ENCODE measurements around the gene PPM1F. TPM values are rescaled to one million over a fixed set of nuclear protein-coding genes. Genes with fewer than 3 reads are reported as not detected.
A peak's percentile ranks its signal among the peaks of the same experiment; 100 is the strongest.

PPM1F gene, protein sequence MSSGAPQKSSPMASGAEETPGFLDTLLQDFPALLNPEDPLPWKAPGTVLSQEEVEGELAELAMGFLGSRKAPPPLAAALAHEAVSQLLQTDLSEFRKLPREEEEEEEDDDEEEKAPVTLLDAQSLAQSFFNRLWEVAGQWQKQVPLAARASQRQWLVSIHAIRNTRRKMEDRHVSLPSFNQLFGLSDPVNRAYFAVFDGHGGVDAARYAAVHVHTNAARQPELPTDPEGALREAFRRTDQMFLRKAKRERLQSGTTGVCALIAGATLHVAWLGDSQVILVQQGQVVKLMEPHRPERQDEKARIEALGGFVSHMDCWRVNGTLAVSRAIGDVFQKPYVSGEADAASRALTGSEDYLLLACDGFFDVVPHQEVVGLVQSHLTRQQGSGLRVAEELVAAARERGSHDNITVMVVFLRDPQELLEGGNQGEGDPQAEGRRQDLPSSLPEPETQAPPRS
- 10 to 100 TPM; 34.8 to 38.5 (median 36.1) TPM for polyA plus RNA-seq (ENCODE audit: insufficient read length in 3 of 3)

- DNase-seq (ENCODE audit: low read depth in 3 of 3, low spot score in 2 of 3), result peak in 2 of 3 donors; percentile 59 to 68
These were observed at the start of gene PPM1F for GRCh38 chr22:21952586-21953571. TSS of gene PPM1F (minus strand) at chr22:21952848. CDS start at chr22:21946048, 6,800 bp downstream.

- DNase-seq (ENCODE audit: low read depth in 3 of 3, low spot score in 2 of 3), result no peak
These were observed 49.2 kb upstream of the PPM1F start for GRCh38 chr22:22001664-22002525.

DNA sequence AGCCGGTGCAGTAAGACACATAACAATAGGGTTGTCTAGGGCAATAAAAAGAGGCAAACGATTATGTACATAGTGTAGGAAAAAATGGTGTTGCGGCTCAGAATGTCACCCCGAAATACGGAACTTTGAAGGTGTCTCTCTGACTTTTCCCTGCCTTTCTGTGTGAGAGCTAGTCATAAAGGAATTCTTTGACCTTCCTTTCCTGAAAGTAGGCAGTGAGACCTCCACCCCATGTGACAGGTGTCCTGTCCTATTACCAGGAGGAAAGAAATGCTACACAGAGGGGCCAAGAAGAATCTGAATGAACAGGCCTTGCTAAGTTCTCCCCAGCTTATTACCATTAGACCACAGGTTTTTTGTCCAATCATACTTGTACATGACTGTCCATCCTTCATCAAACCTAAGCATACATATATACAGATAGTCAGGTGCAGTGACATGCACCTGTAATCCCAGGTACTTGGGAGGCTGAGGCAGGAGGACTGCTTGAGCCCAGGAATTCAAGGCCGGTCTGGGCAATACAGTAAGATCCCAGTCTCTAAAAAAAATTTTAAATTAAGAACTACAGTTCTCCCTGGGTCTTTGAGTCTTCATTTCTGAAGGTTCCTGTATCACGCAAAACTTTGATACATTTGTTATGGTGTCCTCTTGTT is 46.1 kb upstream of the PPM1F start:
- DNase-seq (ENCODE audit: low read depth in 3 of 3, low spot score in 2 of 3), result no peak

DNA sequence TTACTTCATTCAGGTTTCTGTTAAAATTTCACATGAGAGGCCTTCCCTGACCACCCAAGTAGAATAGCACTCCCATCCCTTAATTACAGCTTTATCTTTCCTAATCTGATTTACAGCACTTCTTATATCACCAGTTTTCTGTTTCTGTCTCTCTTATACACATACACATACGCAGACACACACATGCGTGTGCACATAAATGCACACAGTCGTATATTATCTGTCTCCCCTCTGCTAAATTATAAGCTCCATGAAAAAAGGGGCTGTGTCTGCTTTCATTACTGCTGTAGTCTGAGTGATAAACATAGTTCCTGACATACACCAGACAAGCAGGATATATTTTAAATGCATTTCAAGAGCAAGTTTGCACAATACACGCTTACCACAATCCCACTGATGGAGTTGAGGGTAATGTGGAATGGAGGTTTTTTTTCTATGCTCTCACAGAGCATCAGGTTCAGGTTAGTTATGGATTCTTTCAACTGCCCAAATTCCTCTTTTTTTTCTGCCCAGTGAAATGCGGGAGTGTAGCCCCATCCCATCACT is 43.6 kb upstream of the PPM1F start:
- DNase-seq (ENCODE audit: low read depth in 3 of 3, low spot score in 2 of 3), result no peak

DNA sequence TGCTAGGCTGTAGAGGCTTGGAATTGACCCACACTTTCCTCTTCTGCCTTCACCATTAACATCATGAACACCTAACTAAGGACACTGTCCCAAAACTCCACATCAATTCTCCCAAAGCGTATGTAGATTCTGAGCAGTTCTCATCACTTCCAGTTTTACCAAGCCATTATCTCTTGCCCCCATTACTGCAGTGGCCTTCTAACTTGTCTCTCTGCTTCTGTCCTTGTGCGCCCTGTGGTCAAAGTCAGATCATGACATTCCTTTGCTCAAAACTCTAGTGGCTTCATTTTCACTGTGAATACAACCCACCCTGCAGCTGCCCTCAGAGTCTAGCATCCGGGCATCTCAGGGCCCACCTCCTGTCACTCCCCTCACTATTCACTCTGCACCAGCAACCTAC is 43.0 kb upstream of the PPM1F start:
- DNase-seq (ENCODE audit: low read depth in 3 of 3, low spot score in 2 of 3), result no peak

DNA sequence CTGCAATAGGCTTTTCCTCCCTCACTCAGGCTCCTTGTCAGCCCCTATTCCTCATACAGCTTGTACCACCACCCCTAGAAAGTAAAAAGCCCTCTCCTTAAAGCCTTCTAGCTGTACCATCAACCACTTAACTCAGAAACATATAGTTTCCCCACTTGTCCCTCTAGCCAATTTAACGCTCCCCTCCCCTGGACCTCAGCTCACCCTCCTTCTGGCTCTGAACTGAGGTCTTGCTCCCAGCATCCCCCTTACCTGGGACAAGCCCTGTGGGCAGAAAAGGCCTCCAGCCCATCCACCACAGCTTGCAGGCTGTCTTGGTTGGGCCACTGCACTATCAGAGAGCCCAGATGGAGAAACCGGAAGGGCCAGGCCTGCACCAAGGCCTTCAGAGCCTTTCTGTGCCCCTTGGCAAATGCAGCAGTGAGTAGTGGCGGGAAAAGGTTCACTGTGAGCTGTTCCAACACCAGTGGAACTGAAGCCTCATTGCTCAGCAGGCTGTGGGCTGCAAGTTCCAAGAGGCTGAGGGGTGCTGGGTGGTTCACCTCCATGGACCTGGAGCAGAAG is 42.3 kb upstream of the PPM1F start:
- DNase-seq (ENCODE audit: low read depth in 3 of 3, low spot score in 2 of 3), result no peak

DNA sequence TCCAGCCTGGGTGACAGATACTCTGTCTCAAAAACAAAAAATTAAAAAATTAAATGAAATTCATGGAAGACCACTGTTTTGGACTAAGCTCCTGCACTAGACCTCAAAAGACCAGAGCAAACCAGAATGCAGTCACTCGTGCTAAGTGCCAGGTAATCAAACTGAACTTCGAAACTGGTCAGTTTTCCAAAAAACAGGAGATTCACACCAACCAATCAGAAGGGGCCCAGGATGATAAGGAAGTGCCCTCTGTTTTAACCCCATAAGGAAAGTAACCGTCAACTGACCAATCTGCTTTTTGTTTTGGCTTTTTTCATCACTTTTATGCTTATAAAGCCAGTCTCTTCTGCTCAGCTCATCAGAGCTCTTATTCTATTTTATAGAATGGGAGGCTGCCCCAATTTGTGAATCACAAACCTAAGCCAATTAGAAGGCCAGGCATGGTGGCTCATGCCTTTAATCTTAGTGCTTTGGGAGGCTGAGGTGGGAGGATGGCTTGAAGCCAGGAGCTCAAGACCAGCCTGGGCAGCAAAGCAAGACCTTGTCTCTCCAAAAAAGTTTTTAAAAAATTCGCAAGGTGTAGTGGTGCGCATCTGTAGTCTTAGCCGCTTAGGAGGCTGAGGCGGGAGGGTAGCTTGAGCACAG is 40.1 kb upstream of the PPM1F start:
- no peak for DNase-seq (ENCODE audit: low read depth in 3 of 3, low spot score in 2 of 3)

DNA sequence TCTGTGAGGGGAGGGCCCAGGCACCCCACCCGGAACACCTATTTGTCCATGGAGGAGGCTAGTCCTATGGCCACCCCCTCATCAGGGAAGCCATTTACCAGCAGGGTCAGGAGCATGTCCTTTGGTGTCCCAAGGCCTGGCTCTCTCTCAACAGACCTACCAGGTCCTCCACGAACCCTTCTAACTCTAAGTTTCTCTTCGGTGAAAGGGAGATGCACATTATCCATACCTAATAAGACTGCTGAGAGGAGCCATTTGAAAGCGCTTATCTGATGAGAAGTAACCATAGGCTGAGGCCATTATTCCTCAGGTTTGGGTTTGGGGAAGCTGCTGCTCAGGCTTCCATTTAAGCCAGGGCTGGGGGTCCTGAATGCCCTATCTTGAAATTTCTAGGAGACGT is 39.1 kb upstream of the PPM1F start:
- no peak for DNase-seq (ENCODE audit: low read depth in 3 of 3, low spot score in 2 of 3)

DNA sequence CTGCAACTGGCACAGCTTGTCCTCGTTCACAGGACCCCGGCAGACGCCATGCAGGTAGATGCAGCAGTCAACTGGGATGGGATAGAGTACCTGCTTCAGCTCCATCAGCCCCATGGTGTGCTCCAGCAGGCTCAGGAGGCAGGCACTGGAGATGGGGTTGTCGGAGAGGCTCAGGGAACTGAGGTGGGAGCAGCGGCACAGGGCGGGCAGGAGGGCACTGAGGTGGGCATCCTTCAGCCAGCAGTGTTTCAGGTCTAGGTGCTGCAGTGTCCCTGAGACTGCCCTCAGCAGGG is 38.6 kb upstream of the PPM1F start:
- DNase-seq (ENCODE audit: low read depth in 3 of 3, low spot score in 2 of 3), result no peak

DNA sequence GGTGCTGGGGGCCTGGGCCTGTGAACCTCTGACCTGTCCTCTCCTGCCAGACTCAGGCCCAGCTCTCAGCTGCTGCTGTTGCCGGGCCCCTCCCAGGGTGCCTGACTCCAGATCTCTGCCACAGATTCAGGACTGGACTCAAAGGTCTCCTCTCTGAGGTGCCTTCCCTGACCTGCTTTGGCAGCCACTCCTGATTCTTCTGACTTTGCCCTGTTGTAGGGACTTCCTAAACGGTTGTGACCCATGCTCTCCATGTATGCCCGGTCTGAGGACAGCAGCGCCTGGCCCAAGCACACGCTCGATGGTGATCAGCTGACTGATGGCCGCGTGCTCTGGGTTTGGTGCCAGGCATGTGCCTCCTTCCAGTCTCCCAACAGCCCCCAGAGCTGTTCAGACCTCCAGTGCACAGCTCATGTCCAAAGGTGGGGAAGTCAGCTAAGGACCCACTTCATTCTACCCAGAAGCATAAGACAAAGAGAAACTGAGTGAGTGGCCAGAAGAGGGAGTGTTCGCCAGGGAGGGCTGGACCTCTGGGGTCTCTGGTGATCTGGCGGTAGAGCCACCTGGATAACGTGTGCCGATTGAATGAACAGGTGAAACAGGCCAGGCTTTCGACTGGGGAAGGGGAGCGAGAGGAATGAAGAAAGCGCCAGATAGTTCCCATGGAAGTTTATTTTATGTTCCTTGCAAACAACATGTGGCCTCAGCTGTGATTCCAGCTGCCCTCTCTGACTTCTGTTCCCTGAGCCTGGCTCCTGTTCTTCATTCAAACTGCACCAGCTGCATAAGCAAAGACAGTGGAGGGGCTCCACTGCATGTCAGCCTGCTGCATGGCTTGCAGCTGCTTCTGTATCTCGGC is 38.0 kb upstream of the PPM1F start:
- no peak for DNase-seq (ENCODE audit: low read depth in 3 of 3, low spot score in 2 of 3)

- DNase-seq (ENCODE audit: low read depth in 3 of 3, low spot score in 2 of 3), result no peak
These were observed 36.4 kb upstream of the PPM1F start for GRCh38 chr22:21989049-21989448.

DNA sequence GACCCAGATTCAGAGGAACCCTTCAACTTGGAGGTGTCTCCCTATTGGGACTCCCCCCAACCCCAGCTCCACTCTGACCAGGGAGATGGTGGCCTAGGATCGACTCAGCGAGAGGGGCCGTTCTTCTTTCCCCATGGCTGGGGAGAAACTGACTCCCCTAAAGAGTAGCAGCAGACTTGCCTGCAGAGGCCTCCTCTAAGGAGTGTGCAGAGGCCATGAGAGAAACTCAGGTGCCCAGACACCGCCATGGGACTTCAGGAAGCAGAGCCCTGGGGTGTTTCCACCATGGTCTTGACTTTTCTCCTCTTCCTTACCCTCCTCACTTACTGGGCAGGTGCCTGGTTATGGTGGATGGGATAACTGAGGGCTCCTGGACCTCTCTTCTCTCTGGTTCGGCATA is 32.6 kb upstream of the PPM1F start:
- no peak for DNase-seq (ENCODE audit: low read depth in 3 of 3, low spot score in 2 of 3)

DNA sequence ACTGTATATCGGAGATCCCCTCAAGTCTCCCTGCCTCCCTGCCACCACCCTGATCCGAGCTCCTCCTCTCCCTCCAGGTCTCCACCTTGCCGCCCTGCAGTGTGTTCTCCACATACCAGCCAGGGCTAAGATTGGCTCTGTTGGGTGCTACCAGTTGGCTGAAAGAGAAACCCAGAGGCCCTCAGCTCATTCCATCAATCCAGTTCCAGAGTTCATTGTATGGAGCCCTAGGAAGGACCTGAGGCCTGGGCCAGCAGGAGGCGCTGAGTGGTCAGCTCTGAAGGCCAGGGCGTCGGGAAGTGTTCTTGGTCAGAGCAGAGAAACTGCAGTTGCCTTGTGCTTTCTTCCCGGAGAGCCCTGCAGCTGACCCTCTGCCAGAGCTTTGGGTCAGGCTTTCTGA is 32.1 kb upstream of the PPM1F start:
- no peak for DNase-seq (ENCODE audit: low read depth in 3 of 3, low spot score in 2 of 3)

DNA sequence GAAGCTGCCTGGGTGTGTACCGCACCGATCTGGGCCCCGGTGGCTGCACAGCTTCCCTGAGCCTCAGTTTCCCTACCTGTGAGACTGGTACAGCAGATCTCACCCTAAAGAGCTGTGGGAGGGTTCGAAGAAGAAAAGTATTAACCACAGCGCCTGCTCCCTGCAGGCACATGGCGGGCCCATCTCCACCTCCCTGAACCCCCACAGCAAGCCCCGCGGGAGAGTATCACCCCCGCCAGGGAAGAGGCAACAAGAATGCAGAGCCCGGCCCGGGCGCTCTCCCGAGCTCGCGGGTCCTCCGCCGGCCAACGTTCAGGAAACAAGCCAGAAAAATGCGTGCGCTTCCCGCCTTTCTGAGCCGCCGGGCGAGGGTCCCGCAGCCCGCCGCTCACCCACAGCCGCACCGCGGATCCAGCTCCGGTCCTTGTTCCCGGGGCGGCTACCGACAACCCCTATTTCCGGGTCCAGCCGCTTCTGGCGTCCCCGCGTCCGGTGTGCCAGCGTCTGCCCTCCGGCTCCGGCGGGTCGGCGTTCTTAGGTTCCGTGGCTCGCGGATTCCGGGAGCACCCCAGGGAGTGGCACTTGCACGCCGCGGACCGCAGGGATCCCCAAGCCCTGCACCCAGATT is 29.8 kb upstream of the PPM1F start, which contains the start of gene TOP3B:
Gene TOP3B (minus strand): TSS at position 450 of the 628 bp plus-strand sequence. CDS start 7,078 bp downstream, outside the sequence.
- peak; percentile 23 to 52 (median 50) for DNase-seq (ENCODE audit: low read depth in 3 of 3, low spot score in 2 of 3)

DNA sequence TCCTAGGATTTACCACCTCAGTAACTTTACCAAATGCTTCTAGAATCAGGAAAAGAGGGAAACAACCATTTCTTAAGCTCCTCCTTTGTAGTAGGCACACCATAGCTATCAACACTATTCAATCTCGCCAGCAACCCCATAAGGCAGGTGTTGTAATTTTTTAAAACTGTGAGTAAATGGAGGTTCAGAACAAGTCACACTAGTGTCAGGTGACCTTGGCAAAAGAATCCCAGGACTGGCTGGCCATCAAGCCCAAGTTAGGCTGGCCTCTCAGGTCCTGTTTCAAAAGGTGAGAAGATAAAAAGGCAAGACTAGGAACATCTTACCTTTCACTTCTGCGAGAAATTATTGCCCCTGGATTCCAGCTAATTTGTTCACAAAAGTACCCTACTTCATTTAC is 29.2 kb upstream of the PPM1F start:
- DNase-seq (ENCODE audit: low read depth in 3 of 3, low spot score in 2 of 3), result no peak

GRCh38 chr22:21980547-21980946 is 27.9 kb upstream of the PPM1F start:
- no peak for DNase-seq (ENCODE audit: low read depth in 3 of 3, low spot score in 2 of 3)

DNA sequence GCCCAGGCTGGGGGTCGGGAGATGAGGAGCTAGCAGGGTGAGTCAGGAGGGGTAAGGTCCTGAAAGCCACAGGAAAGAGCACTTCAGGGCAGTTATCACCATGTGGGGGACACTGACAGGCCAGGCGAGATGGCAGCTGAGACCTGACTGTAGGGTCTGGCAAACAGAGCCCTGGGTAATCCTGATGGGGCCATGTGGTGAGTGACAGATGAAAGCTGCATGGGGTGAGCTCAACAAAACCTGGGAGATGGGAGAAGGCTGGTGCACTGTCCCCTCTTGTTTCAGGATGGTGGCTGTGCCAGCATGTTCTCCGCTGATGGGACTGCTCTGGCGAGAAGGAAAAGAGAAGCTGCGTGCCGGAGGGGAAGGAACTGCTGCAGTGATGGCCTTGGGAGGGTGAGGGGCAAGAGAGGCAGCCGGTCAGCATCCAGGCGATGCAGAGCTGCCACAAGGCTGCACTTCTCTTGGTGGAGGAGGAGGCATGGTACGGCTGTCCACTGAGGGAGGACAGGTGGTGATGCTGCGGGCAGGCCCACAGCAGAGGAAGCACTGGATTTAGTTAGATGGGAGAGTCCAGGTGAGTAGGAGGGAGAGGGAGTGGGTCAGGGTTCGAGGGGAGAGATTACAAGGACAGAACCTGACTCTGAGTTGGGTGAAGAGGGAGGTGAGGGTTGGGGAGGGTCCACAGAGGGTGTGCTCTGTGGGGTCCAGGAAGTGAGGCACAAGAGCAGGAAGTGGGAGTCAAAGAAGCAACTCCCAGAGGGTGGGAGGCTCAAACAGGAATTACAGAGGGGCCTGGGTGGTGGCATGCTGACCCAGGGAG is 26.1 kb upstream of the PPM1F start:
- DNase-seq (ENCODE audit: low read depth in 3 of 3, low spot score in 2 of 3), result no peak
